Left renal pelvis (tissue), 4 donors: ENCODE data around the gene PCDHB10. TPM values are rescaled to one million over a fixed set of nuclear protein-coding genes. Genes with fewer than 3 reads are reported as not detected.
"Not testable (repeated sequence)": the region's sequence is repeated elsewhere in the genome, so short reads cannot be mapped to it uniquely, and the experiment has no call there.

Experiments used
- DNase-seq, 4 donors: peaks; one replicate each; pipeline ENCODE4 v3.0.0-alpha.2; 2013; ENCODE audit warnings: low read depth in 4 of 4, low spot score in 3 of 4
- polyA plus RNA-seq, 4 donors: library from polyadenylated mRNA; unstranded; fragments of 120-200 nt; gene quantifications; one replicate each; pipeline ENCODE4 v1.2.1, GENCODE V29; 2013; ENCODE audit not compliant: insufficient read length in 4 of 4

The PCDHB10 gene
- polyA plus RNA-seq, result 10 to 100 TPM in 2 of 4 donors, 1 to 10 TPM in 2; 5.4 to 11.3 (median 8.3) TPM

DNA sequence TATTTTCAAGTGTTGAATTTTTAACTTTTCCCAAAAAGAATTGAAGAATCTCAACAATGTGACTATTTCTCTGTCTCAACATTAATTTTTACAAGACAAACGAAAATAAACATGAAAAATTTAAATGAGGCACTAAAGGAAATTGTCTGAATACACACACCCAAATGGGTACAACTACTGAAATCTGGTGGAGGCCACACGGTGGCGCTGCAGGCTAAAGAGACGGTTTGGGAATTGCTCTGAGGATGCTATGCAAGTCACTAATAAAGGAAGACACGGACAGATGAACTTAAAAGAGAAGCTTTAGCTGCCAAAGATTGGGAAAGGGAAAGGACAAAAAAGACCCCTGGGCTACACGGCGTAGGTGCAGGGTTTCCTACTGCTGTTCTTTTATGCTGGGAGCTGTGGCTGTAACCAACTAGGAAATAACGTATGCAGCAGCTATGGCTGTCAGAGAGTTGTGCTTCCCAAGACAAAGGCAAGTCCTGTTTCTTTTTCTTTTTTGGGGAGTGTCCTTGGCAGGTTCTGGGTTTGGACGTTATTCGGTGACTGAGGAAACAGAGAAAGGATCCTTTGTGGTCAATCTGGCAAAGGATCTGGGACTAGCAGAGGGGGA is at the start of gene PCDHB10:
Gene PCDHB10, plus strand, starts transcription at position 244 of the 616 bp plus-strand sequence. Its CDS starts 200 bp downstream, at position 444.
- DNase-seq, result no peak

- no peak for DNase-seq
Observed at GRCh38 chr5:141149812-141150211, 42.3 kb upstream of the PCDHB10 start, which contains the start of gene PCDHB6. PCDHB6 (plus strand) TSS chr5:141150057; CDS start chr5:141150258, 201 bp downstream.

DNA sequence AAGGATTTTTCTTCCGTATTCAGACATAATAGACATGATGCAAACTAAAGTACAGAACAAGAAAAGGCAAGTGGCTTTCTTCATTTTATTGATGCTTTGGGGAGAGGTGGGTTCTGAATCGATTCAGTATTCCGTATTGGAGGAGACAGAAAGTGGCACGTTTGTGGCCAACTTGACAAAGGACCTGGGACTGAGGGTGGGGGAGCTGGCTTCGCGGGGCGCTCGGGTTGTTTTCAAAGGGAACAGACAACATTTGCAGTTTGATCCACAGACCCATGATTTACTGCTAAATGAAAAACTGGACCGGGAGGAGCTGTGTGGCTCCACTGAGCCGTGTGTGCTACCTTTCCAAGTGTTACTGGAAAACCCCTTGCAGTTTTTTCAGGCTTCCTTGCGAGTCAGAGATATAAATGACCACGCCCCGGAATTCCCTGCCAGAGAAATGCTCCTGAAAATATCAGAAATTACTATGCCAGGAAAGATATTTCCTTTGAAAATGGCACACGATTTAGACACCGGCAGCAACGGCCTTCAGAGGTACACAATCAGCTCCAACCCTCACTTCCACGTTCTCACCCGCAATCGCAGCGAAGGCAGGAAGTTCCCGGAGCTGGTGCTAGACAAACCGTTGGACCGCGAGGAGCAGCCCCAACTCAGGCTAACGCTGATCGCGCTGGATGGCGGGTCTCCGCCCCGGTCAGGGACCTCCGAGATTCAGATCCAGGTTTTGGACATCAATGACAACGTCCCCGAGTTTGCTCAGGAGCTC is 41.7 kb upstream of the PCDHB10 start:
- no peak for DNase-seq

DNA sequence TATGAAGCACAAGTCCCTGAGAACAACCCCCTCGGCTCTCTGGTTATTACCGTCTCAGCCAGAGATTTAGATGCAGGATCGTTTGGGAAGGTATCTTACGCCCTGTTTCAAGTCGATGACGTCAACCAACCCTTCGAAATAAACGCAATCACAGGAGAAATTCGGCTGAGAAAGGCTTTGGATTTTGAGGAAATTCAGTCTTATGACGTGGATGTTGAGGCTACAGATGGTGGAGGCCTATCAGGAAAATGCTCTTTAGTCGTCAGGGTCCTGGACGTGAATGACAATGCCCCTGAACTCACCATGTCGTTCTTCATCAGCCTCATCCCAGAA is 41.2 kb upstream of the PCDHB10 start:
- no peak for DNase-seq

DNA sequence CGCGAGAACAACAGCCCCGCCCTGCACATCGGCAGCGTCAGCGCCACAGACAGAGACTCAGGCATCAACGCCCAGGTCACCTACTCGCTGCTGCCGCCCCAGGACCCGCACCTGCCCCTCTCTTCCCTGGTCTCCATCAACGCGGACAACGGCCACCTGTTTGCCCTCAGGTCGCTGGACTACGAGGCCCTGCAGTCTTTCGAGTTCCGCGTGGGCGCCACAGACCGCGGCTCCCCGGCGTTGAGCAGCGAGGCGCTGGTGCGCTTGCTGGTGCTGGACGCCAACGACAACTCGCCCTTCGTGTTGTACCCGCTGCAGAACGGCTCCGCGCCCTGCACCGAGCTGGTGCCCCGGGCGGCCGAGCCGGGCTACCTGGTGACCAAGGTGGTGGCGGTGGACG is 40.5 kb upstream of the PCDHB10 start:
- not testable (repeated sequence) for DNase-seq

- DNase-seq, result not testable (repeated sequence)
Observed at GRCh38 chr5:141152096-141152495, 40.1 kb upstream of the PCDHB10 start.

DNA sequence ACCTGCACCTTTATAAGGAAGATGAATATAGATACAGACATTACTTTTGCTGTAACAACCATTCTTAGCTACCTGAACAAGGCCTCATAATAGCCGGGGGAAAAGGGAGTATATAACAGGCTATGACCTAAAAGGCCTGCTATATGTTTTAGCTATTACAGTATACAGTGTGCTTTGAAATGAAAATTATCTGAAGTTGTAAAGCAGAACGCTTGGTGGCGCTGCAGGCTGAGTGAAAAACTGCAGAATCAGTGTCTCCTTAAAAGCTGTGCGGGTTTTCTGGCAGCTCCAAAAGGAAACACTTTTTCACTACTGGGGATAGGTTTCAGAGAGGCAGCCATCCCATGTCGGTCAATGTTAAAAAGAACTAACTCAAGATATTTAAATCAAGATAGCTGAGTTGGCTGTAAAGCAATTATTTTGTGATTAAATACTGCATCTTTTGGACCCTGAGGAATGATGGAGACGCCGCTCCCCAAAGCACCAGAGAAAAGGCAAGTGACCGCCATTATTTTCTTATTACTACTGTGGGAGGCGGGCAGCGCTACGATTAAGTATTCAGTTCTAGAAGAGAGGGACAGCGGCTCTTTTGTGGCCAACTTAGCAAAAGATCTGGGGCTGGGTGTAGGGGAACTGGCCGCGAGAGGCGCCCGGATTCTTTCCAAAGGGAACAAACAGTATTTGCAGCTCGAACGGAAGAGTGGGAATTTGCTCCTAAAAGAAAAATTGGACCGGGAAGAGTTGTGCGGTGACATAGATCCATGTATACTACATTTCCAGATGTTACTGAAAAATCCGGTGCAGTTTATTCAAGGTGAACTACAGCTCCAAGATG is 36.4 kb upstream of the PCDHB10 start:
- DNase-seq, result no peak

- DNase-seq, result not testable (repeated sequence)
Observed at GRCh38 chr5:141157356-141157755, 34.8 kb upstream of the PCDHB10 start.

- DNase-seq, result not testable (repeated sequence)
Observed at GRCh38 chr5:141157901-141158300, 34.3 kb upstream of the PCDHB10 start.

DNA sequence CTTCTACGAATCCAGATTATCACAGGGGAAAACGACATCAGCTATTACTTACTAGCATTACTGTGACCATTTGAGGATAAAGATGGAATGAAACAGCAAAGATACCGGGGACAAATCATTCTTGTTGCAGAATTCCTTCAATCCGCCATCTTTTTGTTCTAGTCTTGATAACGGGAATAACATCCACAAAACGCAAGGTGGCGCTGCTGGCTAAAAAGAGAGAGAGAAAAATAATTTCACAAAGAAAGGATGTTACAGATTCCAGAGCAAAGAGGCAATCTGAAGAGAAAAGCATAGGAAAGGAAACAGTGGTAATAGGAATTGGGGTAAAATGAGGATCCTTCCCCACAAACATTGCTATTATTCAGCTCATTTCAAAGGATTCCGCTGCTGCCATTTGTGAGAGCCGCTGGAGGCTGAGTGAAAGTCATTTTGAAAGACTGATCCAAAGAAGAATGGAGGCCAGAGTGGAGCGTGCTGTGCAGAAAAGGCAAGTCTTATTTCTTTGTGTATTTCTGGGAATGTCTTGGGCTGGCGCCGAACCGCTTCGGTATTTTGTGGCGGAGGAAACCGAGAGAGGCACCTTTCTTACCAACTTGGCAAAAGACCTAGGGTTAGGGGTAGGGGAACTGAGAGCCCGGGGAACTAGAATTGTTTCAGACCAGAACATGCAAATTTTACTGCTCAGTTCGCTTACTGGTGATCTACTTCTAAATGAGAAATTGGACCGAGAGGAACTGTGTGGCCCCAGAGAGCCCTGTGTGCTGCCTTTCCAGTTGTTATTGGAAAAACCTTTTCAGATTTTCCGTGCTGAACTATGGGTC is 19.6 kb upstream of the PCDHB10 start, which contains the start of gene PCDHB7:
Gene PCDHB7, plus strand, starts transcription at position 264 of the 824 bp plus-strand sequence. Its CDS starts 192 bp downstream, at position 456.
- no peak for DNase-seq

DNA sequence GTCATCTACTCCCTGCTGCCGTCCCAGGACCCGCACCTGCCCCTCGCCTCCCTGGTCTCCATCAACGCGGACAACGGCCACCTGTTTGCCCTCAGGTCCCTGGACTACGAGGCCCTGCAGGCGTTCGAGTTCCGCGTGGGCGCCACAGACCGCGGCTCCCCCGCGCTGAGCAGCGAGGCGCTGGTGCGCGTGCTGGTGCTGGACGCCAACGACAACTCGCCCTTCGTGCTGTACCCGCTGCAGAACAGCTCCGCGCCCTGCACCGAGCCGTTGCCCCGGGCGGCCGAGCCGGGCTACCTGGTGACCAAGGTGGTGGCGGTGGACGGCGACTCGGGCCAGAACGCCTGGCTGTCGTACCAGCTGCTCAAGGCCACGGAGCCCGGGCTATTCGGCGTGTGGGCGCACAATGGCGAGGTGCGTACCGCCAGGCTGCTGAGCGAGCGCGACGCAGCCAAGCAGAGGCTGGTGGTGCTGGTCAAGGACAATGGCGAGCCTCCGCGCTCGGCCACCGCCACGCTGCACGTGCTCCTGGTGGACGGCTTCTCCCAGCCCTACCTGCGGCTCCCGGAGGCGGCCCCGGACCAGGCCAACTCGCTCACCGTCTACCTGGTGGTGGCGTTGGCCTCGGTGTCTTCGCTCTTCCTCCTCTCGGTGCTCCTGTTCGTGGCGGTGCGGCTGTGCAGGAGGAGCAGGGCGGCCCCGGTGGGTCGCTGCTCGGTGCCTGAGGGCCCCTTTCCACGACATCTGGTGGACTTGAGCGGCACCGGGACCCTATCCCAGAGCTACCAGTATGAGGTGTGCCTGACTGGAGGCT is 17.7 kb upstream of the PCDHB10 start:
- DNase-seq, result not testable (repeated sequence)

DNA sequence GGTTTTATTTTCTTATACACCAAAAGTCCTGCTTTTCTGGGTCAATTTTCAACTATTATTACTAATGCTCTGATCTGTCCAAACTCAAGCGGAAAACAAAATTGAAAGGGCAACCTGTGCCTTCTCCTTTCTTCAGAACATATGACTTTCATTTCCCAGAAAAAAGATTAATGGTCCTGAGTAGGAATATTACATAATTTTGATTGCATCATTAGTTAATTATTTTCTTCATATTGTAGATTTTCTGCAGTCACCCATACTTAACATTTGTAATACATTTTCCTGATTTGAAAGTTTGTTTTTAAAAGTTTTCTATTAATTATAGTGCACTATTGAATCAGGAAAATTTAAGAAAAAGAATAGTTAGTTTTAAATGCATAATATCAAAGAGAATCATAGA is 16.2 kb upstream of the PCDHB10 start:
- no peak for DNase-seq

DNA sequence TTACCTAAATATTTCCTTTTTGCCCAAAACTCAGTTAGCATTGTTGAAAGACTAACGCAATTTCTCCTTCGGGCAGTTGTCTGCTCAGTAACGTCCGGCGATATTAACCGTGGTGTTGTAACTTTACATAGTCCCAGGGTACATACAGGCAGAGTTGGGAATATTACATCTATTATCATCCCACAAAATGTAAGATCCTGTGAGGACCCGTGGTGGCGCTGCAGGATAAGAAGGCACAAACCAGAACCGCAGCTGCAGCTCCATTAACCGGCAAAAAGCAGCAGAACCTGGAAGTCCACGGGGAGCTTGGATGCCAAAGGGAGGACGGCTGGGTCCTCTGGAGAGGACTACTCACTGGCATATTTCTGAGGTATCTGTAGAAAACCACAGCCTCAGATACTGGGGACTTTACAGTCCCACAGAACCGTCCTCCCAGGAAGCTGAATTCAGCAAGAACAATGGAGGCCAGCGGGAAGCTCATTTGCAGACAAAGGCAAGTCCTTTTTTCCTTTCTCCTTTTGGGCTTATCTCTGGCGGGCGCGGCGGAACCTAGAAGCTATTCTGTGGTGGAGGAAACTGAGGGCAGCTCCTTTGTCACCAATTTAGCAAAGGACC is 14.5 kb upstream of the PCDHB10 start, which contains the start of gene PCDHB8:
Gene PCDHB8, plus strand, starts transcription at position 214 of the 615 bp plus-strand sequence. Its CDS starts 245 bp downstream, at position 459.
- not testable (repeated sequence) for DNase-seq

- not testable (repeated sequence) for DNase-seq
Observed at GRCh38 chr5:141179371-141179770, 12.8 kb upstream of the PCDHB10 start.

GRCh38 chr5:141179876-141180275 is 12.3 kb upstream of the PCDHB10 start:
- DNase-seq, result not testable (repeated sequence)

- DNase-seq, result no peak
Observed at GRCh38 chr5:141180313-141180712, 11.8 kb upstream of the PCDHB10 start.

DNA sequence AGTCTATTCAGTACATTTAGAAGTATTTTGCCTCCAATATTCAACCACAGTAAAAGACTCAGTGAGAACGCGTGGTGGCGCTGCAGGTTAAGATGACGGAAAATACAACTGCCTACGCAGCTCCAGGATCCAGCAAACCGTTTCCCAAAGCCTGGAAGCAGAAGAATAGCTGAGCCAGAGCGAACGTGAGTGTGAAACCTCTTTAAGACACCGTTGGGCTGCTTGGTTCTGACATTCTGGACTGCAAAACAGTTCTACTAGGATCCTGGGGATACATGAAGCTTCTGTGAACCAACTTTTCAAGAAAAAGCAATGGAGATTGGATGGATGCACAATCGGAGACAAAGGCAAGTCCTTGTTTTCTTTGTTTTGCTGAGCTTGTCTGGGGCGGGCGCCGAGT is 9.9 kb upstream of the PCDHB10 start, which contains the start of gene PCDHB16:
Gene PCDHB16, plus strand, starts transcription at position 140 of the 400 bp plus-strand sequence. Its CDS starts 173 bp downstream, at position 313.
- DNase-seq, result no peak

DNA sequence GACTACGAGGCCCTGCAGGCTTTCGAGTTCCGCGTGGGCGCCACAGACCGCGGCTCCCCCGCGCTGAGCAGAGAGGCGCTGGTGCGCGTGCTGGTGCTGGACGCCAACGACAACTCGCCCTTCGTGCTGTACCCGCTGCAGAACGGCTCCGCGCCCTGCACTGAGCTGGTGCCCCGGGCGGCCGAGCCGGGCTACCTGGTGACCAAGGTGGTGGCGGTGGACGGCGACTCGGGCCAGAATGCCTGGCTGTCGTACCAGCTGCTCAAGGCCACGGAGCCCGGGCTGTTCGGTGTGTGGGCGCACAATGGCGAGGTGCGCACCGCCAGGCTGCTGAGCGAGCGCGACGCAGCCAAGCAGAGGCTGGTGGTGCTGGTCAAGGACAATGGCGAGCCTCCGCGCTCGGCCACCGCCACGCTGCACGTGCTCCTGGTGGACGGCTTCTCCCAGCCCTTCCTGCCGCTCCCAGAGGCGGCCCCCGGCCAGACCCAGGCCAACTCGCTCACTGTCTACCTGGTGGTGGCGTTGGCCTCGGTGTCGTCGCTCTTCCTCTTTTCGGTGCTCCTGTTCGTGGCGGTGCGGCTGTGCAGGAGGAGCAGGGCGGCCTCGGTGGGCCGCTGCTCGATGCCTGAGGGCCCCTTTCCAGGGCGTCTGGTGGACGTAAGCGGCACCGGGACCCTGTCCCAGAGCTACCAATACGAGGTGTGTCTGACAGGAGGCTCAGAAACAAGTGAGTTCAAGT is 7.9 kb upstream of the PCDHB10 start:
- DNase-seq, result not testable (repeated sequence)
